H1 (cell line): ENCODE measurements around the gene RECK. TPM values are rescaled to one million over a fixed set of nuclear protein-coding genes. Genes with fewer than 3 reads are reported as not detected.

Experiments used
- CBX8 ChIP-seq: fragments of 300-800, 300-1000 bp; sonication (generic); IDR thresholded peaks from 2 replicates; pipeline ENCODE4 v1.7.1; 2016; ENCODE audit warnings: low read depth, low read length, borderline replicate concordance
- CHD2 ChIP-seq: IDR thresholded peaks from 2 replicates; pipeline ENCODE4 v1.6.1; 2012; ENCODE audit warnings: low read length, improper control_type of control experiment
- CHD7 ChIP-seq: fragments of 300-600 bp; sonication (generic); IDR thresholded peaks from 2 replicates; pipeline ENCODE4 v1.7.1; 2012; ENCODE audit warnings: low read length, moderate library complexity, mild to moderate bottlenecking, inconsistent platforms; ENCODE audit not compliant: insufficient replicate concordance
- KDM4A ChIP-seq: IDR thresholded peaks from one replicate; pipeline ENCODE4 v1.7.1; 2012; ENCODE audit warnings: low read depth, mild to moderate bottlenecking, moderate library complexity, low read length, inconsistent platforms; ENCODE audit not compliant: severe bottlenecking
- RAD21 ChIP-seq, 2 experiments: IDR thresholded peaks in 1 of 2; conservative IDR thresholded peaks in 1 of 2; 2 replicates each; pipeline ENCODE4 v1.6.1; 2011; ENCODE audit warnings: low read depth in 2 of 2, low read length in 2 of 2, improper control_type of control experiment in 1 of 2, inconsistent platforms in 1 of 2, mild to moderate bottlenecking in 1 of 2, moderate library complexity in 1 of 2
- RNF2 ChIP-seq: fragments of 200-900, 300-1000 bp; sonication (generic); IDR thresholded peaks from 2 replicates; pipeline ENCODE4 v1.7.1; 2016; ENCODE audit warnings: borderline replicate concordance, low read depth, mild to moderate bottlenecking, antibody characterized with exemption, low read length; ENCODE audit not compliant: poor library complexity, severe bottlenecking; ENCODE audit errors: missing control alignments
- TEAD4 ChIP-seq: IDR thresholded peaks from 2 replicates; pipeline ENCODE4 v1.6.1; 2012; ENCODE audit warnings: low read depth, low read length, inconsistent platforms, mixed read lengths
- polyA plus RNA-seq, 7 experiments: library from polyadenylated mRNA; depleted of rRNA in 3 of 7; stranded (reverse) in 5 of 7; unstranded in 2 of 7; fragments of >200 nt in 5 of 7; fragments of 200-250 nt in 2 of 7; gene quantifications; 1 replicate in 5 of 7; 2 replicates in 1 of 7; 4 replicates in 1 of 7; pipeline versions ENCODE4 v1.2.1 to v1.2.3, GENCODE V29; 2011 to 2013; ENCODE audit warnings: missing spikeins in 2 of 7, mixed read lengths in 2 of 7
- total RNA-seq: library from RNA; stranded (reverse); fragmentation: NEBNext Ultra II Directional; extraction: Animal tissue kit (Norgen Biotek cat#: 25700); gene quantifications from 2 replicates; pipeline ENCODE4 v1.2.1, GENCODE V29; 2021

Gene RECK
- total and polyA plus RNA-seq, 2 of the 8 experiments (the other 6 are each of a cell fraction or from before 2014, with no cell fraction given) = 5.4 to 9.8 TPM

- no peak for TF ChIP-seq CHD7
- no peak for TF ChIP-seq TEAD4
- TF ChIP-seq RAD21 (IDR thresholded peaks at IDR 0.05 in 1 of 2, conservative IDR thresholded peaks at IDR 0.05 in 1 of 2; ENCODE audit: low read depth in 2 of 2, low read length in 2 of 2) = no peak
- no peak for TF ChIP-seq CBX8
- TF ChIP-seq KDM4A = no peak
- TF ChIP-seq CHD2 = no peak
- no peak for TF ChIP-seq RNF2
These were observed 110.9 kb downstream of the RECK start (continued) for GRCh38 chr9:36147441-36148175.
